HuH-7.5 (cell line): ENCODE measurements around the gene R3HDML.
"Not testable (repeated sequence)": the region's sequence is repeated elsewhere in the genome, so short reads cannot be mapped to it uniquely, and the experiment has no call there.

ENCODE experiments used
- DNase-seq: peaks from one replicate; pipeline ENCODE4 v3.0.0; 2011; ENCODE audit warnings: low spot score

The R3HDML gene

GRCh38 chr20:44328428-44328827 is 8.4 kb upstream of the R3HDML start:
- no peak for DNase-seq

GRCh38 chr20:44331201-44331600 is 5.6 kb upstream of the R3HDML start:
- no peak for DNase-seq

- DNase-seq: no peak
Measured at GRCh38 chr20:44334306-44334705, 2.5 kb upstream of the R3HDML start.

- DNase-seq: no peak
Measured at GRCh38 chr20:44334709-44335108, 2.1 kb upstream of the R3HDML start.

GRCh38 chr20:44335675-44336074 is 1.2 kb upstream of the R3HDML start:
- DNase-seq: no peak

- DNase-seq: no peak
Measured at GRCh38 chr20:44336086-44336485, 757 bp upstream of the R3HDML start.

- DNase-seq: no peak
Measured at GRCh38 chr20:44342248-44342647, 5.4 kb downstream of the R3HDML start.

GRCh38 chr20:44343162-44343675 is 6.4 kb downstream of the R3HDML start:
- DNase-seq: no peak

GRCh38 chr20:44344723-44345122 is 7.9 kb downstream of the R3HDML start:
- no peak for DNase-seq

GRCh38 chr20:44345147-44345546 is 8.3 kb downstream of the R3HDML start:
- no peak for DNase-seq

GRCh38 chr20:44345941-44346340 is 9.1 kb downstream of the R3HDML start:
- DNase-seq: not testable (repeated sequence)

GRCh38 chr20:44348168-44348659 is 11.4 kb downstream of the R3HDML start:
- DNase-seq: no peak

GRCh38 chr20:44349349-44349748 is 12.5 kb downstream of the R3HDML start:
- no peak for DNase-seq

GRCh38 chr20:44350567-44350966 is 13.7 kb downstream of the R3HDML start:
- no peak for DNase-seq

- peak; percentile 59 for DNase-seq
Measured at GRCh38 chr20:44354979-44355497, 18.2 kb downstream of the R3HDML start.

GRCh38 chr20:44355498-44356352 is 18.9 kb downstream of the R3HDML start, which contains the start of gene HNF4A:
TSS of gene HNF4A (plus strand) at chr20:44355699. CDS start at chr20:44355805, 106 bp downstream.
- DNase-seq: peak; percentile 78

- no peak for DNase-seq
Measured at GRCh38 chr20:44356353-44356723, 19.5 kb downstream of the R3HDML start.

- no peak for DNase-seq
Measured at GRCh38 chr20:44357020-44357419, 20.2 kb downstream of the R3HDML start.

- DNase-seq: no peak
Measured at GRCh38 chr20:44357555-44358125, 20.8 kb downstream of the R3HDML start.

GRCh38 chr20:44358776-44359175 is 21.9 kb downstream of the R3HDML start:
- no peak for DNase-seq

GRCh38 chr20:44360221-44360620 is 23.4 kb downstream of the R3HDML start:
- no peak for DNase-seq

GRCh38 chr20:44361021-44361420 is 24.2 kb downstream of the R3HDML start:
- DNase-seq: no peak

GRCh38 chr20:44362466-44362940 is 25.7 kb downstream of the R3HDML start:
- DNase-seq: no peak
